GM18498 (cell line): ENCODE results near the gene GPATCH1.
"Not testable (repeated sequence)": the region's sequence is repeated elsewhere in the genome, so short reads cannot be mapped to it uniquely, and the experiment has no call there.

Source experiments
- ATAC-seq: cut with Tn5 transposase; IDR thresholded peaks from one replicate; pipeline ENCODE4 v1.9.1; 2021; ENCODE audit warnings: mild to moderate bottlenecking, moderate library complexity; ENCODE audit not compliant: unreplicated experiment

GPATCH1 gene

DNA sequence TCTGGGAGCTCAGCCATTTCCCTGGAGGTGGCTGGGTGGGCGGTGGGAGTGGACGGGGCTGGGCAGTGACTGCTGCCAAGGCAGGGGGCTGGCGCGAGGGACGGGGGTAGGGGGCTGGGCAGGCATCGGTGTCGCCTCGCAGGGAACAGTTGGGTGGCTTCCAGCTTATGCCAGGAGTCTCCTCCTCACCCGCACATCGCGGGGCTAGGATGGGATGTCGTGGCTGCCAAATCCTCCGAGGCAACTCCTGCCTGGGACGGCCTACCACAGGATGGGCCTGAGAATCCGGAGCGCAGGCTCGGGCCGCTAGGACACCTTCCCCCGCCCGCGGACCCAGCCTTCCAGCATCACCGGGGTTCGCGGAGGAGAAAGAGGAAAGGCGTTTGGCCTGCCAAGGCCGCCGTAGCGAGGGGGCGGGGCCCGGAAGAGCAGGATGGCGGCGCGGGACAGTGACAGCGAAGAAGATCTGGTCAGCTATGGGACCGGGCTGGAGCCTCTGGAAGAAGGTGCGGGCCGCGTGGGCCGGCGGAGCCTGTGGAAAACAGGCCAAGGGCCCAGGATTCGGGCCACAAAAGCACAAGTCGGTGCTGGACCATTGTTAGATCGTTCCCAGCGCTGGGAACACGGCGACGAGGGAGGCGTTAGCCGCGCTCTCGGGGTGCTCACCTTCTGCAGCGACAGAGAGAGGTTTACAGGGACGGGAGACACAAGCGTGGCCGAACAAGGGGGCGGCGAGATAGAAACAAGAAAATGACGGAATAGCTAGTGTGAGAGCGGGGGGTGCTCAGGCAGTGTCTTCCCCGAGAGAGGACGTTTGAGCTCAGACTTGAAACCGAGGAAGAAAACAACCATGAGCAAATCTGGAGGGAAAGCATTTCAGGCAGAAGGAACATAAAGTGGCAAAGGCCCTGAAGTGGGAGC, at the start of gene GPATCH1:
TSS of gene GPATCH1 (plus strand) at position 421 of the 921 bp plus-strand sequence. CDS start at position 434, 13 bp downstream.
- peak; percentile 87 for ATAC-seq

DNA sequence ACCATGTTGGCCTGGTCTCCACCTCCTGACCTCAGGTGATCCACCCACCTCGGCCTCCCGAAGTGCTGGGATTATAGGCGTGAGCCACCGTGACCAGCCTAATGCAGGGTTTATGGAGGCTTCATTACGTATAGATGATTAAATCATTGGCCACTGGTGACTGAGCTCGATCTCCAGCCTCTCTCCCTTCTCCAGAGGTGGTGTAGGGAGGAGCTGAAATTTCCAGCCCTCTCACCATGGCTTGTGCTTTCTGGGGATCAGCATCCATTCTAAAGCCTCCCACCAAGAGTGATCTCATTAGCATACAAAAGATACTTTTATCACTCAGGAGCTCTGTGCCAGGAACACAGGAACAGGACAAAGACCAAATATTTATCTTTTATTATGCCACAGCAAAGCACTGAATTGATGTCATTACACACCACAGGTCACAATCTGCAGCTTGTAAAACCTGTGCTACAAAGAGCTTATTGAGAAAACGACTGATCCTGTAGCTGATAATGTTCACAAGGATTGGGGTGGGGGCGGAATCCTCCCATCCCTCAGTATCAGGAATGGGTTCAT, 48.7 kb upstream of the GPATCH1 start:
- no peak for ATAC-seq

DNA sequence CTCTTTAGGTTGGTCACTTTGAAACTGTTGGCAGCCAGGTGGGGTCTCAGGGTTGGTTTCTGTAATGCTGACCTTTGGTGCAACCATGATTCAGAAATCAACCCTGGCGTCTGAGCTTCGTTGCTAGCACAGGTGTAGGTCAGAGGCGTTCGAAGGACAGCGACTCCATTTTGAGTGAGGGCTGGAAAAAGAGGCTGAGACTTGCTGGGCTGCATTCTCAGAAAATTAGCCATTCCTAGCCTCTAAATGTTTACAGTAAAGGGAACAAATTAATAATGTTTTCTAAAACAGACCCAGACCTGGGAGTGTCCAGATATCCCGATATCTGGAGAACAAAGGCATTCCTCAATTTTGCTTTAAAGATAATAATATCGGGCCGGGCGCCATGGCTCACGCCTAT, 45.5 kb upstream of the GPATCH1 start:
- no peak for ATAC-seq

GRCh38 chr19:33036370-33037167, 44.4 kb upstream of the GPATCH1 start:
- ATAC-seq: not testable (repeated sequence)

- ATAC-seq: not testable (repeated sequence)
Observed at GRCh38 chr19:33037168-33038025, 43.6 kb upstream of the GPATCH1 start.

DNA sequence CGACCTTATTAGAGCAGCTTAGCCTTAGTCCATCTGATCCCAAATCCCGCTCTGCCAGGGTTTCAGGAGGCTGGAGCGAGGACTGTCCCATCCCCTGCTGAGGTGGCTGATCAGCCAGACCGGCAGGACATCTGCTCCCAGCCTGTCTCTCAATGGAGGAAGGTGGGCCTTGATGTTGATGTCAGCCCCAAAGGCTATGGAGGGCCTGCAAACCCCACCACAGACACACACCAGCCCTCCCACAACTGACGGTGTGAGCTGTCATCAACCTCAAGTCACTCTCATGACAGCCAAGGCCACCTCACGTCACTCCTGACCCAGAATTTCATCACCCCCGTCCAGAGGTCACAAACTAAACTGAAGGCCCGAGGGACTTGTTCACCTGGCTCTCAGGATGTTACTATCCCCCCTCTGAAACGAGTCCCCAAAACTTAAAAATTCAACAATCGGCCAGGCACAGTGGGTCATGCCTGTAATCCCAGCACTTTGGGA, 41.8 kb upstream of the GPATCH1 start:
- no peak for ATAC-seq

DNA sequence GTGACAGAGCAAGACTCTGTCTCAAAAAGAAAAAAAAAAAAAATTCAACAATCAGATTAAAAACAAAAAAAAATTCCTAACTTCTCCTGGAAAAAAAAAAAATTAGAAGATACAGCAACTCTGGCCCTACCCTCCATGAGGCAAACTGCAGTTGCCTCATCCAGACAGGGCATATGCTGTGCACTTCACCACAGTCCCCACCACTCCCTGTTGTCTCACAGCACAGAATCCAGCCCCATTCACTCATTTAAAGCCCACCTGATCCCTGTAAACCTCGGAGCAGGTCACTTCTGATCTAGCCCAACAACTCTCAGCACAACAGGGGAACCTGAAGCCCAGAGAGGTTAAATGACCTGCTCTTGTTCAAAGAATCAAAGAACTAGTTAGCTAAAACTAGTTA, 41.2 kb upstream of the GPATCH1 start:
- ATAC-seq: no peak

GRCh38 chr19:33040994-33041827, 39.8 kb upstream of the GPATCH1 start:
- no peak for ATAC-seq

GRCh38 chr19:33041828-33042160, 39.2 kb upstream of the GPATCH1 start:
- ATAC-seq: not testable (repeated sequence)

- ATAC-seq: no peak
Observed at GRCh38 chr19:33047422-33047821, 33.6 kb upstream of the GPATCH1 start.

DNA sequence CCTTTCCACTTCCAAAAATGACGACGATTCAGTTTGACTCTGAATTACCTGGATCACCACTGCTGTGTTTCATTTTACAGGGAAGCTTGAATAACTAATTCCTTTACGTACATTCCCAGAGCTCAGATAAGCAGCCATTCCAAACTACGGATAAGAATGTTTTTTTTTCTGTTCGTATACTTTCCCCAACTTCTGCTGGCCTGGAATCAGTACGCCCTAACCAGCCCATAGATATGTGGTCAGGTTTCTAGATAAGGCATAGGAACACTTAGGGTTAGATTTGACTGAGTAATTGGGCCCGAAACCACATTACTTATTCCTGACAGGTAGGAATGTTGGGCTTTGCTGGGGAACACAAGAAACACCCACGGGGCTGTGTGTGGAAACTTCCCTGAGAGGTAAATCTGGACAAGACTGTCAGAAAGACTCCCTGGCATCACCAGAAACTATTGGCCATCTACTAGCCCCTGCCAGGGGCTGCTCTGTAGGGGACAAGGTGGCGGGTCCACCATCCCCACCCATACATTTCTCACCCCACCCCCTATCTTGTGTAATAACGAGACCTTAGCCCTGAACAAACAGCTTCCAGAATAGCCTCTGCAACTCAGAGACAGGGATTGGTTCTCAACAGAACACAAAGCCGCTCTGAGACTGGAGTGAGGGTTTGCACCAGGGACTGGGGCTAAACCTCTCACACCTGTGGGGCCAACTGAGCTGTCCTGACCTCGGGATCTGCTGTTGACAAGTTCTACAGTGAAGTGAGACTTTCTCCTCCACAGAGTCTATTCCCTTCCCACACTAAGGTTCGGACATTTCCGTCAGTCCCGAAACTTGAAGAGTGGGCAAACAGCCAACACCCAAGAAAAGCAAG, 31.9 kb upstream of the GPATCH1 start:
- ATAC-seq: no peak

DNA sequence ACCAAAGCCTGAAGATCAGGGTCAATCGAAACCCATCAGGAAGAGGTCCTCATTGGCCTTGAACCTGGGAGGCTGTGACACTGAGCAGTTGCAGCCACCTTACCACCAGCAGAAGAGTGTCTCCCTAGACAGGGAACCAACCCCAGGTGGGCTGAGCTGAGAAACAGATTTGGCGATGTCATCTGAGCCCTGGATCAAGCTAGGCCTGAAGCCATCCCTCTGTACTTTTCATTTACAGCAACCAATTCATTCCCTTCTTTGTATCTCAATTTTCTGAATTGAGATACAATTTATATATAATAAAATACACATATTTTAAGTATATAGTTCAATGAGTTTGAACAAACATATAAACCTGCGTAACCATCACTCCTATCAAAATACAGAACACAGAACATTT, 30.9 kb upstream of the GPATCH1 start:
- ATAC-seq: no peak

DNA sequence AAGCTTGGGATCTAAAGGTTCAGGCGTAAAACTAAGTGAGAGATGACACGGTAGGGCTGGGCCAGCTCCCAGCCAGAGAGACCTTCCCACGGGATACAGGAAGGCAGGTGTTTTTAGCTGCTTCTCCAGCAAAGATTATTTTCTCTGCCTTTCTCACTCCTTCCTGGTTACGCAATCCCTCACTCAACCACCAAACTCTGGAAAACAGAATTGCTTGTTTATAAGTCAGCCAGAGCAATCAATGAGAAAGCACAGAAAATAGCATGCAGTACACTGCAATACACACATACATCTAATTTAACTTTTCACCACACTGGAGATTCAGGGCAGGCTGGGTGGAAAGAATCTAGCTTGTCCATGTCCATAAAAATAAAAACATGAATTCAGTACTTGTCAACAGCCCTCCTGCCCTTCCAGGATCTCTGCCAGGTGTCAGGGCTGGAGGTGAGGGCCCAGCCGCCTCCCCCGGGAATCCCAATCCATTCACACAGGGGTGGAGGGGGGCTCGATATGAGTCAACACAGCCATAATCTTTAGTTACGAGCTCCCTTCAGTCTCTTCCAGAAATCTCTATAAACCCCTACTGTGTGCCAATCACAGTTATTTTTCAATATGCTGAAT, 28.5 kb upstream of the GPATCH1 start:
- ATAC-seq: no peak

DNA sequence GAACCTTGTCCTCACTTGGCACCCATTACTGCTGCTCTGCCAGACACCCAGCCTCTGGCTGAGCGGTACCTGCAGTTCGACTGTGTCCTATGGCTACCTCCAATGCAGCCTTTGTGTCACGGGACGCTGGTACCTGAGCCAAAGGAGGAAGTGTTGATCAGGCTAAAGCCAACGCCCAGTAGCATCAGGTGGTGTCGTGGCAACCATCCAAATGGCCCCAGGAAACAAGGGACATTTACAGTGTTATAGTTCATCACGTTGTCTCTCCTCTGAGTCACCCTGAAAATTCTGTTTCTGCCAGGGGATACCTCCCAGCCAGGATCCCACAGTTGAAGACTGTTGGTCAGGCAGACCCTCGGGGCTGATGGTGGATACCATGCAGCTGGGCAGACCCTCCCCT, 26.4 kb upstream of the GPATCH1 start:
- ATAC-seq: no peak

DNA sequence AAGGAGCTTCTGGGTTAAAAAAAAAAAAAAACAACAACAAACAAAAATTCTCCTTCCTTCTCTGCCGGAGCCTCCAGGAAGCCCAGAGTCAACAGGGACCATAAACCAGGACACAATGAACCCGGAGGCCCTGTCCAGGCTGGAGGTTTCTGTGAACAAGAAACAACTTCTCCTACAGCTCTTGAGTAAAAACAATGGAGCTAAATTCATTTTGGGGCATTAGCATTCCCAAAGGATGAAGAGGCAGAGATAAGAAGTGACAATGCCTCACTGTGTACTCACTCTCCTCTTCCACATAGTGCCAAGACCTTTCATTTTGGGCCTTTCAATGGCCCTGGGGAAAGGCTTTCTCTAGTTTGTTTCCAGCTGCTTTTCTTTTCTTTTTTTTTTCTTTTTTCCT, 25.3 kb upstream of the GPATCH1 start:
- no peak for ATAC-seq

DNA sequence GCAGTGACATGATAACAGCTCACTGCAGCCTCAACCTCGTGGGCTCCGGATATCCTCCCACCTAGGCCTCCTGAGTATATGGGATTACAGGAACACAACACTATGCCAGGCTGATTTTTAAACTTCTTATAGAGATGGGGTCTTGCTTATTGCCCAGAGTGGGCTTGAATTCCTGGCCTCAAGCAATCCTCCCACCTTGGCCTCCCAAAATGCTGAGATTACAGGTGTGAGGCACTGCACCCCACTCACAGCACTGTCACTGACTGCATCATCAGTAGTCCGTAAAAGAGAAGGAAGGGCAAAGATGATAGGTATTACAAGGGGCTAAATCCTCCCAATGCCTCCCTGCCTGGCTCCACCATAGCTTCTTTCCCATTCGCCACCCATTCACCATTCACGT, 20.4 kb upstream of the GPATCH1 start:
- no peak for ATAC-seq

DNA sequence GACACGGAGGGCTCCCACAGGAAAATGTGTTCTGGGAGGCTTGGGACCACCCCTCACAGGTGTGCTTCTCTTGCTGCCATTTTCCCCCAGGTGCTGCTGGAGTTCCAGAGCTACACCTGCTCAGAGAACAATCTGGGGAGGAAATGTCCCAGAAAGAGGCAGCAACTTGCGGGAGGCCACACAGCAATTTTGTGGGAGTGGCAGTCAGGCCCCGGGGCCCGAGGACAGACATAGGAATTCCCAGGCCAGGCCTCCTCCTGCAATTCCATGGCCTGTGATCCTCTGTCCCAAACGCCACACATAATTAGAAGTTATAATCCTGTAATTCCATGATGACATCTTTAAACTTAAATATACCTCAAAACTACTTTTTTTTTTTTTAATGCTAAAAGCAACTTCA, 18.1 kb upstream of the GPATCH1 start:
- ATAC-seq: no peak

GRCh38 chr19:33063356-33063752, 17.6 kb upstream of the GPATCH1 start:
- ATAC-seq: no peak
